NCI-H524 treated with DMSO at 0.1 percent for 48 hours (cell line): ENCODE measurements around the gene ATP6V1D.
"Not testable (repeated sequence)": the region's sequence is repeated elsewhere in the genome, so short reads cannot be mapped to it uniquely, and the experiment has no call there.

Source experiments
- DNase-seq: peaks from one replicate; lab custom pipeline; 2025; lab: John Stamatoyannopoulos, UW

The ATP6V1D gene

GRCh38 chr14:67359775-67360469 is at the start of gene ATP6V1D, which contains the start of gene EIF2S1:
TSS of gene ATP6V1D (minus strand) at chr14:67359804. CDS start at chr14:67359698, 106 bp downstream.
TSS of gene EIF2S1 (plus strand) at chr14:67360328. CDS start at chr14:67364768, 4,440 bp downstream.
- peak; percentile 99 for DNase-seq

- not testable (repeated sequence) for DNase-seq
These were observed 48.7 kb upstream of the ATP6V1D start for GRCh38 chr14:67408122-67408801.

- no peak for DNase-seq
These were observed 46.2 kb upstream of the ATP6V1D start for GRCh38 chr14:67405771-67406170.

- no peak for DNase-seq
These were observed 40.8 kb upstream of the ATP6V1D start for GRCh38 chr14:67400434-67400833.

GRCh38 chr14:67397536-67397935 is 37.9 kb upstream of the ATP6V1D start:
- DNase-seq, result no peak

GRCh38 chr14:67396381-67396970 is 36.9 kb upstream of the ATP6V1D start:
- no peak for DNase-seq

- no peak for DNase-seq
These were observed 36.2 kb upstream of the ATP6V1D start for GRCh38 chr14:67395876-67396189.

- DNase-seq, result no peak
These were observed 35.7 kb upstream of the ATP6V1D start for GRCh38 chr14:67395086-67395875.

GRCh38 chr14:67393689-67394088 is 34.1 kb upstream of the ATP6V1D start:
- DNase-seq, result no peak

GRCh38 chr14:67392800-67393199 is 33.2 kb upstream of the ATP6V1D start:
- no peak for DNase-seq

GRCh38 chr14:67392123-67392522 is 32.5 kb upstream of the ATP6V1D start:
- no peak for DNase-seq

GRCh38 chr14:67391268-67391667 is 31.7 kb upstream of the ATP6V1D start:
- DNase-seq, result no peak

GRCh38 chr14:67389811-67390534 is 30.4 kb upstream of the ATP6V1D start:
- no peak for DNase-seq

- DNase-seq, result no peak
These were observed 29.7 kb upstream of the ATP6V1D start for GRCh38 chr14:67389275-67389674.

- DNase-seq, result no peak
These were observed 27.6 kb upstream of the ATP6V1D start for GRCh38 chr14:67387195-67387594.

GRCh38 chr14:67385618-67386017 is 26.0 kb upstream of the ATP6V1D start:
- no peak for DNase-seq

GRCh38 chr14:67385120-67385519 is 25.5 kb upstream of the ATP6V1D start:
- no peak for DNase-seq

GRCh38 chr14:67377916-67378315 is 18.3 kb upstream of the ATP6V1D start:
- DNase-seq, result no peak

GRCh38 chr14:67373347-67373746 is 13.7 kb upstream of the ATP6V1D start:
- DNase-seq, result no peak

- DNase-seq, result no peak
These were observed 13.2 kb upstream of the ATP6V1D start for GRCh38 chr14:67372833-67373232.

- DNase-seq, result no peak
These were observed 11.9 kb upstream of the ATP6V1D start for GRCh38 chr14:67371247-67372148.
